Right forelimb (tissue), 1 donor: ENCODE measurements around the gene SRRM4.

Experiments used
- DNase-seq: peaks from one replicate; pipeline ENCODE4 v3.0.0-alpha.2; 2018

The SRRM4 gene

GRCh38 chr12:119171691-119172425 lies 190.5 kb downstream of the SRRM4 start:
- no peak for DNase-seq

DNA sequence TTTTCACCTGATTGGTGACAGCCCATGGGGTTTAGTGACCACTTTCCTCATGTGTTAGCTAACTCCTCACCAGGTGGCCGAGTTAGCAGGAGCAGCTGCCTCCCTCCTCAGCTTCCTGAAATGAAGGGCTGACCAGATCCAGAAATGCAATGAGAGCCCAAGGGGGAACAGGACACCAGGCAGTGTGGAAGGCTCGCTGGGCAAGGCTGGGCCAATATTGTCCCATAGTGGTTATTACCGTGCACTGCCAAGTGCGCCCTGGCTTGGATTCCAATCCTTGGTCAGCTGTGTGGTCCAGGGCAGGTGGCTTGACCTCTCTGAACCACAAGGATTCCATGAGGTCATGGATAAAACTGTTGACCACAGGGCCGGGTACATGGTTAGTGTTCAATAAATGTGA lies 193.7 kb downstream of the SRRM4 start:
- no peak for DNase-seq

- peak; percentile 77 for DNase-seq
Measured at GRCh38 chr12:119176267-119177055, 195.1 kb downstream of the SRRM4 start.

DNA sequence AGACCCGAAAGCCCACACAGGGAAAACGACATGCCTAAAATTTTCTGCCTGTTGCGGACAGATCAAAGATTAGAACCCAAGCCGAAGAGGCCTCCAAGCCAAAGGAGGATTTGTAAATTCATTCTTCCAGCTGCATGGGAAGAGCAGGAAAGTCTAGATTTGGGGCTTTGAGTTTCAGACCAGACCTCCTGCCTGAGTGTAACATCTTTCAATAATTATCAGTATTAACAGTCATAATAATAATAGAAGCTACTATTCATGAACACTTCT lies 195.7 kb downstream of the SRRM4 start:
- DNase-seq = no peak

- DNase-seq = no peak
Measured at GRCh38 chr12:119177724-119178380, 196.5 kb downstream of the SRRM4 start.

GRCh38 chr12:119178544-119179334 lies 197.4 kb downstream of the SRRM4 start, which contains the start of gene HSPB8:
Gene HSPB8, plus strand, starts transcription at chr12:119178931. Its CDS starts 382 bp downstream, at chr12:119179313.
- peak; percentile 78 for DNase-seq

GRCh38 chr12:119179335-119180021 lies 198.1 kb downstream of the SRRM4 start:
- DNase-seq = no peak

GRCh38 chr12:119180380-119181040 lies 199.2 kb downstream of the SRRM4 start:
- no peak for DNase-seq

DNA sequence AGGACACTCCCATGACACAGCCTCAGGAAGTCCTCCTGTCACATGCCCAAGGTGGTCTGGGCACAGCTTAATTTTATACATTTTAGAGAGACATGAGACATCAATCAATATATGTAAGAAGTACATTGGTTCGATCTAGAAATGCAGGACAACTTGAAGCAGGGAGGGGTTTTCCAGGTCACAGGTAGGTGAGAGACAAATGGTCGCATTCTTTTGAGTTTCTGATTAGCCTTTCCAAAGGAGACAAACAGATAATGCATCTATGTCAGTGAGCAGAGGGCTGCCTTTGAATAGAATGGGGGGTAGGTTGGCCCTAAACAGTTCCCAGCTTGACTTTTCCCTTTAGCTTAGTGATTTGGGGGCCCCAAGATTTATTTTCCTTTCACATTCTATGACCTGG lies 199.9 kb downstream of the SRRM4 start:
- no peak for DNase-seq

DNA sequence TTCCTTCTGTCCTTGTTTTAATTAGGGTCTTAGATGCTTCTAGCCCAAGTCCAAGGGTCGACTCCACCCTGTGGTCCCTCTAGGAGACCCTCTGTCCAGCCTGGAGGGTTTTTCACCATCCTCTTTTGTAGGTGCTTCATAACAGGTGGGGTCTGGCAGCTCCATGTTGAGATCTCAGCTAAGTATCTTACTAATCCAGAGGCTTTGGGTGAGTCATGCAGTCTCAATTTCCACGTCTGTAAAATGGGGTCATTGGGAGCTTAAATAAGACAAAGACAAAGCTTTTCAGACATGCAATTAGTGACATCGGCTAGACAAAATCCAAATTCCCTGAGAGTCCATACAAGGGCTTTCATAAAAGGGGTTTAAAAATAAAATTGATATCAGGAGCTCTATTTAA lies 200.6 kb downstream of the SRRM4 start:
- DNase-seq = no peak

- DNase-seq = no peak
Measured at GRCh38 chr12:119182701-119183493, 201.6 kb downstream of the SRRM4 start.

GRCh38 chr12:119183942-119184695 lies 202.8 kb downstream of the SRRM4 start:
- DNase-seq = no peak

DNA sequence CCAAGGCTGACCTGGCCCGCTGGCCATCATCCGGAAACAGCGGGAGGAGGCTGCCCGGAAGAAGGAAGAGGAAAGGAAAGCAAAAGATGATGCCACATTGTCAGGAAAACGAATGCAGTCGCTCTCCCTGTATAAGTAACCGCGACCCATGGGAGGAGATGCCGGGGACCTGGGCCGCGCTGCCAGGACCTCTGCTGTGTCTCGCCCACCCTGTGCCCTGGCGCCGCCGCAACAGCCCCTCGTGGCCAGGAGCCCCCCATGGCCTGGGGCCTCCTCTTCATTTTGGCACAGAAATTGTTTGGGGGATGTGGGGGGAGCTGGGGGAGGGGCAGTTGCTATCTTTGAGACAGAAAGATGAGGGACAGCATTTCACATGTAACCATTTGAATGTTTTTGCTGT lies 213.9 kb downstream of the SRRM4 start:
- no peak for DNase-seq

DNA sequence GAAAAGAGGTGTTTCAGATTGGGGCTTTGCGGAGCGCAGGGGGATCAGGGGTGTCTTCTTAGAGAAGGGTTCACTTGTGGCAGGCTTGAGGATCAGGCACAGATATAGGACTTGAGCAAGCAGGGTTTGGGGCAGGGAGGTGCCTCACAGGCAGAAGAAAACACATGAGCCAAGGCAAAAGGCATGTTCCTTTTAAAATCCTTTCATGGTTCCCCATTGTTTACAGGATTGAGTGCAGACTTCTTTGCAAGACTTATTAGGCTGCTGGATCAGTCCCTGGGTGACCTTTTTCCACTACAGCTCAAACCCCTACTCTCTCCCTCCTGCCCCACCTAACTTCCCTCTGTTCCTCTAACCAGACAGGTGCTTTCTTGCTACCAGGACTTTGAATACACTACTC lies 217.1 kb downstream of the SRRM4 start:
- DNase-seq = no peak

DNA sequence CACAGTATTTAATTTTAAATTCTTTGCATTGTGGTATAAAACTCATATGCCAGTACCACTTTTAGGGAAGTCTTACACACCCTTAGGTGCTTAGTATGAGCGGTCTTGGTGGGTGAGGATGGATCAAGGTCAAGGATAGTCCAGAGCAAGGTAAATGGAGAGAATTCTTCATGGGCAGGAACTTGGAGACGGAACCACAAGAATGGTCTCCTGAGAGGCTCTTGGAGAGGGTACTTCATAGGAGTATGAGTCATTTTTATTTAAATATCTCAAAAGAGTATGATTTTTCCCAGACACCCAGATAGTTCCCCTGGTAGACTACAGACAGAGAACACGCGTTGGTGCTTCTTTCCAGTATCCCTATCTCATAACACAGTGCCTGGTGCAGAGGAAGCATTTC lies 219.3 kb downstream of the SRRM4 start:
- DNase-seq = no peak

DNA sequence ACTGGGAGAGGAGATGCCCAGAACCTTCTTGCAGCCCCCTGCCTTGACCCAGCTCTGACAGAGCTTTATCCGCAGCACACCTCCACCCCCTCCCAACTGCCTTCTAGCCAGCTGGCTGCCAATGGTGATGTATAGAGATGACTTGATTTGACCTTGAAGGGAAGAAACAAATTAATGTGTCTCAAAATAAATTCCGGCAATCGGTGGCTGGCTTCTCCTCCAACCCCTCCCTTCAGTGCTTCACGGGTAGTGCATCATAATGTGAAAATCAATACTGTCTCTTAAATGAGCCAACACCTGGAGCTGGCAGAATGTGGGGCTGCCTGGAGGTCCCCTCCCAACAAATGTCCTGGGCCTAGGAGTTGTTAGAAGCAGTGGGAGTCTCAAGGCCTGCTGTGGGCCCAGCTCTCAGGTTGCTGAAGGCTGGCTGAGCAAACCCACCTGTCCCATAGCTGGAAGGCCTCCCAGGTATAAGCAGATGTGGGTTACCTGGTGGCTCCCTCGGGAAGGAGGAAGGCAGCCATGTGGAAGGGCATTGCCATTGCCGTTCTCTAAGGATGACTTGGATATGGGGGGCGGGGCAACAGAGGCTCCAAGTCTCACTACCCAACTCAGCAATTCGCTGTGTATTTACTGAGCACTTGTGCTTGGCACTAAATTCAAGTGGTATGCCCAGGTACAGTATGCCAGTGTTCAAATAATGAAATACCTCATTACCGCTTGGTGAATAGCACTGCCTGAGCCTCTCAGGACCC lies 220.6 kb downstream of the SRRM4 start:
- DNase-seq = no peak

- no peak for DNase-seq
Measured at GRCh38 chr12:119202544-119202943, 221.2 kb downstream of the SRRM4 start.

DNA sequence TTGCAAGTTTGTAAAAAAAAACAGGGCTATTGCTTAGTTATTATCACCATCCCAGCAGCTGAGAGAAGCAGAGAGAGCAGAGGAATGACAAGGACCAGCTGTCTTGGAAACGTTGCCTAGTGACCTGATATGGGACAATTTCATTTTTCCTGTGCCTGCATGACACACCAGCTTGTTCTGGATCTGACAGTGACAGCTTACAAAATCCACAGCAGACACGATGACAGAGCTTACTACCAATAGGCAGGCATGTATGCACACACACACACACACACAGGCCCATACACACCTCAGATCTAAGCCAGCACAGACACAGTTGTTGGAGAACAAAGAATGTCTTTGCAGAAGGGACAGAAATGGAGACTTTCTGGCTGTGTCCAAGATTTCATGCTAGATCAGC lies 222.8 kb downstream of the SRRM4 start:
- no peak for DNase-seq

- no peak for DNase-seq
Measured at GRCh38 chr12:119204671-119205285, 223.4 kb downstream of the SRRM4 start.
